ENCODE results near the gene MYCBP. TPM values are rescaled to one million over a fixed set of nuclear protein-coding genes. Genes with fewer than 3 reads are reported as not detected.

The MYCBP gene
- total RNA-seq, 4 donors from 2014 or later: 2.2 to 24.3 (median 16.2) TPM

DNA sequence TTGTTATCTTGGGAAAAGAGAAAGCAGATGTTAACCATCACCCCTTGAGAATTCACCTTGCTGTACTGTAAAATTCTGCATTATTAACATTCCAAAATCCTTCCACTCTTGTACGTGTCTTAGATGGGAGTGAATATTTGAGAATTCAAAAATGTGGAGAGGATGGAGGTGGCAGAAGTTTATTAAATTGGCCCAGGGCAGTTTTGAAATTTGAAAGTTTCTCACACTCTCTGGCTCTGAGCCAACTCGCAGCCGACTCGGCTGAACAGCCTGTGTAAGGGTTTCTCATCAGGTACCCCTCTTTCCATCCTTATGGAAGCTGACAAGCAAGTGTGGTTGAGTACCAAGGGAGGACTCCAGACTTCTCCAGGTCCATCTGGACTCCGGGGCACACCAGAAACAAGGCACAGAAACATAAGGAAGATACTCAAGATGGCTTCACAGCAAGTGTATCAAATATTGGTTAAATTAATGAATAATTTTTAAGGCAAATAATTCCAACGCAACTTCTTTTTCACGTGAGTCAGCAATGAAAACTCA is 58.6 kb downstream of the MYCBP start:
- DNase-seq: no peak
- no peaks in the 10 kb centered on the region for H3K9me3 ChIP-seq
- TF ChIP-seq CTCF (IDR thresholded peaks at IDR 0.05) (no peak), POLR2AphosphoS5 (IDR thresholded peaks at IDR 0.05) (no peak), POLR2A (IDR thresholded peaks at IDR 0.05) (no peak), EP300 (IDR thresholded peaks at IDR 0.05; ENCODE audit: low read depth) (no peak)
- H3K36me3 ChIP-seq: no peaks in the 10 kb centered on the region
- in situ Hi-C loops (cut with MboI; ENCODE audit: low pct_ligation_motif_present in 1 of 4, low pct_unique_long_range_greater_than_20kb in 1 of 4, low sequenced_read_pairs in 3 of 4) (loop anchor here in 1 of 4 donors (25.0 kb wide), 2 partner anchors 202 to 752 kb away; no protein-coding TSS in a partner anchor), intact Hi-C loops (cut with DNase I; ENCODE audit: low total_unique reads) (no loop called here)
- 66 to 70% methylated on average over 4 to 7 of the region's 7 CpGs for WGBS, 2 donors (ENCODE audit: low coverage in 1 of 2)
- peaks cover 82% of the 10 kb centered on the region for H3K27me3 ChIP-seq
- H3K4me1 ChIP-seq: peaks cover 8 to 18% (median 12%) of the 10 kb centered on the region in 4 donors
- H3K4me3 ChIP-seq: no peak overlapping the region
- H3K27ac ChIP-seq: no peak overlapping the region

- in situ Hi-C loops (cut with MboI; ENCODE audit: low pct_ligation_motif_present in 1 of 4, low pct_unique_long_range_greater_than_20kb in 1 of 4, low sequenced_read_pairs in 3 of 4): loop anchor here in 1 of 4 donors (25.0 kb wide), 2 partner anchors 201 to 751 kb away; no protein-coding TSS in a partner anchor
- Histone ChIP-seq H3K27ac (no peak overlapping the region), H3K27me3 (peaks cover 71% of the 10 kb centered on the region), H3K9me3 (no peaks in the 10 kb centered on the region), H3K4me3 (no peak overlapping the region), H3K36me3 (no peaks in the 10 kb centered on the region), H3K4me1 (peaks cover 2 to 3% (median 3%) of the 10 kb centered on the region in 4 donors)
- WGBS, 2 donors (ENCODE audit: low coverage in 1 of 2): 31 to 47% methylated on average over 5 of the region's 5 CpGs
- no peak for TF ChIP-seq CTCF (IDR thresholded peaks at IDR 0.05)
- no peak for TF ChIP-seq POLR2A (IDR thresholded peaks at IDR 0.05)
- intact Hi-C loops (cut with DNase I; ENCODE audit: low total_unique reads): no loop called here
- DNase-seq: no peak
Observed at GRCh38 chr1:38812981-38813380, 60.2 kb downstream of the MYCBP start.

Small RNA genes within 50 kb of the gene (small RNA-seq; reads per million reads assigned to genes)
- gene GJA9-MYCBP: 0 reads per million in 4 donors

Other genes starting within 250 kb of the MYCBP start
- gene RRAGC, start 13.6 kb downstream of the MYCBP start, total RNA-seq: 10 to 100 TPM in 3 of 4 donors, 1 to 10 TPM in 1; 10.0 to 25.0 (median 21.9) TPM
- 1 to 10 TPM in 1 of 4 donors, under 1 TPM in 1, not detected in 2; 0.41 to 1.6 TPM for gene GJA9, start 8.2 kb upstream of the MYCBP start, total RNA-seq
- gene RHBDL2, start 68.5 kb upstream of the MYCBP start, total RNA-seq: 10 to 100 TPM in 3 of 4 donors, 1 to 10 TPM in 1; 3.7 to 22.5 (median 17.6) TPM
- gene AKIRIN1, start 117.9 kb upstream of the MYCBP start, total RNA-seq: 10 to 100 TPM; 38.5 to 70.7 (median 48.3) TPM
- 100 to 1,000 TPM in 3 of 4 donors, 10 to 100 TPM in 1; 99.9 to 418 (median 312) TPM for gene NDUFS5, start 153.0 kb upstream of the MYCBP start, total RNA-seq

Measured in transverse colon (tissue), 4 donors.